H1 (cell line): ENCODE measurements around the gene PTPRT. TPM values are rescaled to one million over a fixed set of nuclear protein-coding genes. Genes with fewer than 3 reads are reported as not detected.

ENCODE experiments used
- ASH2L ChIP-seq: fragments of 200-600, 300-600 bp; sonication (generic); IDR thresholded peaks from one replicate; pipeline ENCODE4 v1.7.1; 2017; ENCODE audit warnings: low read length
- CHD7 ChIP-seq: fragments of 300-600 bp; sonication (generic); IDR thresholded peaks from 2 replicates; pipeline ENCODE4 v1.7.1; 2012; ENCODE audit warnings: low read length, moderate library complexity, mild to moderate bottlenecking, inconsistent platforms; ENCODE audit not compliant: insufficient replicate concordance
- FOSL1 ChIP-seq: IDR thresholded peaks from 2 replicates; pipeline ENCODE4 v1.6.1; 2011; ENCODE audit warnings: mild to moderate bottlenecking, low read depth, low read length, moderate library complexity; ENCODE audit not compliant: insufficient read depth
- NRF1 ChIP-seq: IDR thresholded peaks from 2 replicates; pipeline ENCODE4 v1.6.1; 2011; ENCODE audit warnings: mild to moderate bottlenecking, low read depth, low read length, improper control_type of control experiment
- RBBP5 ChIP-seq: IDR thresholded peaks from 2 replicates; pipeline ENCODE4 v1.7.1; 2012; ENCODE audit warnings: low read depth, mild to moderate bottlenecking, inconsistent platforms, low read length, moderate library complexity, borderline replicate concordance
- TEAD4 ChIP-seq: IDR thresholded peaks from 2 replicates; pipeline ENCODE4 v1.6.1; 2012; ENCODE audit warnings: low read depth, low read length, inconsistent platforms, mixed read lengths
- polyA plus RNA-seq, 7 experiments: library from polyadenylated mRNA; depleted of rRNA in 3 of 7; stranded (reverse) in 5 of 7; unstranded in 2 of 7; fragments of >200 nt in 5 of 7; fragments of 200-250 nt in 2 of 7; gene quantifications; 1 replicate in 5 of 7; 2 replicates in 1 of 7; 4 replicates in 1 of 7; pipeline versions ENCODE4 v1.2.1 to v1.2.3, GENCODE V29; 2011 to 2013; ENCODE audit warnings: missing spikeins in 2 of 7, mixed read lengths in 2 of 7
- total RNA-seq: library from RNA; stranded (reverse); fragmentation: NEBNext Ultra II Directional; extraction: Animal tissue kit (Norgen Biotek cat#: 25700); gene quantifications from 2 replicates; pipeline ENCODE4 v1.2.1, GENCODE V29; 2021

Gene PTPRT
- total and polyA plus RNA-seq, 2 of the 8 experiments (the other 6 are each of a cell fraction or from before 2014, with no cell fraction given): 0.33 to 1.8 TPM

DNA sequence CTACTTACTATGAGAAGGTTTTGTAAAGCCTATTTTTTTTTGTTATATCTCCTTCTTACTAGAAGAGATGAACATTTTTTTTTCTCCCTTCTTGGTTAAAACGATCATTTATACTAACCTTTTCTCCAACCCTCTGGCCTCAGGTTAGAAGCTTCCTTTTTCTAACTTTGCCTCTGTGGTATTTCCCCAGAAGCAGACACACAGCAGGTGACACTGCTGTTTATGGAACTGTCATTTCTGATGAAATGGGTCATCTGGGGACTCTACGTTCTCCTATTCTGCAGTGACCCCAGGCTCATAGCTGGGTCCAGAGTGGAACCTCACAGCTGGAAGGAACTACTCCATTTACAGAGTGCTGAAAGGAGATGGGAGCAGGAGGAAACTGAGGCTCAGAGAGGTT lies 825.3 kb downstream of the PTPRT start (continued):
- TF ChIP-seq TEAD4: no peak
- no peak for TF ChIP-seq CHD7
- TF ChIP-seq FOSL1: no peak
- no peak for TF ChIP-seq RBBP5
- no peak for TF ChIP-seq NRF1
- TF ChIP-seq ASH2L: no peak
